ENCODE measurements around the gene TRAF1.

- TF ChIP-seq EZH2 (IDR thresholded peaks at IDR 0.05) (no peak), POLR2AphosphoS5 (IDR thresholded peaks at IDR 0.05; ENCODE audit: borderline replicate concordance, low read depth, low read length) (no peak)
These were observed 59.9 kb downstream of the TRAF1 start for GRCh38 chr9:120866651-120867050.
